K562 (cell line): ENCODE results near the gene CDC42BPB. TPM values are rescaled to one million over a fixed set of nuclear protein-coding genes. Genes with fewer than 3 reads are reported as not detected.

ENCODE experiments used
- ATAC-seq: fragments of 200-7000 bp; cut with Tn5 transposase; 3 replicates; pipeline ENCODE4 v1.9.1; 2020; ENCODE audit warnings: moderate library complexity
- BruUV-seq: library from RNA; stranded (reverse); fragments of 400-500 nt; replicated peaks from 2 replicates; lab custom pipeline; 2021; lab: Mats Ljungman, UMichigan
- CTCF ChIA-PET: fragments of 300-600 bp; formaldehyde crosslinking; extraction: SDS; loops from one replicate; lab custom pipeline; 2021; ENCODE audit warnings: low intra/inter-chr PET ratio; lab: Yijun Ruan, JAX
- POLR2A ChIA-PET: fragments of 300-600, 350-650 bp; sonication (Branson Sonifier 250); formaldehyde crosslinking; extraction: SDS; loops from one replicate; lab custom pipeline; 2021; ENCODE audit warnings: antibody characterized with exemption, inconsistent platforms; lab: Yijun Ruan, JAX
- DNase-seq, 4 experiments: peaks; one replicate each; pipeline versions ENCODE4 v3.0.0 to v3.0.0-alpha.2; 2011 to 2018; ENCODE audit warnings: low spot score in 3 of 4, mixed read lengths in 3 of 4; ENCODE audit errors: extremely low read depth in 1 of 4
- FAIRE-seq: peaks from 2 replicates; lab custom pipeline; 2011; peaks lifted over from hg19 to GRCh38; lab: Jason Lieb, UNC
- H2AFZ ChIP-seq: 2 replicates; pipeline ENCODE4 v1.6.0; 2011; ENCODE audit warnings: low read depth, low read length, control low read depth, inconsistent platforms
- H3K27ac ChIP-seq: fragments of 200-600 bp; 3 replicates; pipeline ENCODE4 v1.8.0; 2011; ENCODE audit warnings: low read depth, mild to moderate bottlenecking, control low read depth, inconsistent platforms, low read length, moderate library complexity, mixed read lengths; ENCODE audit errors: extremely low read depth
- H3K27me3 ChIP-seq, 2 experiments: fragments of 300-600 bp in 1 of 2; 2 replicates in 1 of 2; 3 replicates in 1 of 2; pipeline versions ENCODE4 v1.6.0 to v1.8.0; 2011; ENCODE audit warnings: inconsistent platforms in 2 of 2, low read length in 2 of 2, mild to moderate bottlenecking in 1 of 2, mixed read lengths in 1 of 2, moderate library complexity in 1 of 2; ENCODE audit not compliant: control insufficient read depth in 2 of 2, insufficient read depth in 2 of 2
- H3K36me3 ChIP-seq: fragments of 300-600 bp; 3 replicates; pipeline ENCODE4 v1.8.0; 2011; ENCODE audit warnings: mild to moderate bottlenecking, low read length, inconsistent platforms; ENCODE audit not compliant: control insufficient read depth, insufficient read depth
- H3K4me1 ChIP-seq, 2 experiments: fragments of 200-600 bp in 1 of 2; replicated peaks in 1 of 2; 2 replicates in 1 of 2; 3 replicates in 1 of 2; pipeline versions ENCODE4 v1.5.1 to v1.8.0; 2011; ENCODE audit warnings: inconsistent platforms in 2 of 2, low read length in 2 of 2, mild to moderate bottlenecking in 1 of 2, mixed read lengths in 1 of 2, moderate library complexity in 1 of 2; ENCODE audit not compliant: control insufficient read depth in 2 of 2, insufficient read depth in 2 of 2
- H3K4me2 ChIP-seq: 2 replicates; pipeline ENCODE4 v1.6.1; 2011; ENCODE audit warnings: low read length, control low read depth, inconsistent platforms, mixed read lengths; ENCODE audit not compliant: insufficient read depth
- H3K4me3 ChIP-seq: fragments of 200-600 bp; sonication (generic), shearing (Covaris generic); 2 replicates; pipeline ENCODE4 v1.5.1; 2016; ENCODE audit warnings: control low read depth, inconsistent platforms
- H3K79me2 ChIP-seq: fragments of 200-600 bp; 3 replicates; pipeline ENCODE4 v1.8.0; 2011; ENCODE audit warnings: low read length, inconsistent platforms; ENCODE audit not compliant: control insufficient read depth, insufficient read depth
- H3K9ac ChIP-seq, 2 experiments: 2 replicates each; pipeline versions ENCODE4 v1.6.0 to v1.6.1; 2011; ENCODE audit warnings: low read depth in 2 of 2, low read length in 2 of 2, control low read depth in 1 of 2, inconsistent platforms in 1 of 2, mild to moderate bottlenecking in 1 of 2, mixed read lengths in 1 of 2; ENCODE audit not compliant: insufficient read depth in 1 of 2
- H3K9me1 ChIP-seq: one replicate; pipeline ENCODE4 v1.6.0; 2011; ENCODE audit warnings: inconsistent platforms, mild to moderate bottlenecking, low read length, moderate library complexity; ENCODE audit not compliant: control insufficient read depth, insufficient read depth
- H3K9me3 ChIP-seq: replicated peaks from 2 replicates; pipeline ENCODE4 v1.5.1; 2011; ENCODE audit warnings: low read depth, low read length, inconsistent platforms; ENCODE audit not compliant: control insufficient read depth, insufficient read depth
- H4K20me1 ChIP-seq: replicated peaks from 2 replicates; pipeline ENCODE4 v1.6.1; 2011; ENCODE audit warnings: low read length, inconsistent platforms, mixed read lengths; ENCODE audit not compliant: control insufficient read depth, insufficient read depth
- ELK1 ChIP-seq: sonication (generic); formaldehyde crosslinking; IDR thresholded peaks from 2 replicates; pipeline ENCODE4 v1.8.1; 2022; ENCODE audit warnings: missing genetic modification reagents
- HDAC1 ChIP-seq, 2 experiments: fragments of 450-650 bp; IDR thresholded peaks; 2 replicates each; pipeline ENCODE4 v1.6.1; 2016 to 2017; ENCODE audit warnings: inconsistent platforms in 1 of 2, mild to moderate bottlenecking in 1 of 2, moderate library complexity in 1 of 2
- ZFP36 ChIP-seq: fragments of 150-350 bp; IDR thresholded peaks from 2 replicates; pipeline ENCODE4 v1.6.1; 2018; ENCODE audit warnings: low read length, low read depth; ENCODE audit not compliant: partially characterized antibody
- WGBS: fragments of 100-300 bp; shearing (Covaris generic); methylation state at CpG from one replicate; pipeline ENCODE4 v1.1.6; 2016; ENCODE audit warnings: low coverage, mixed read lengths; ENCODE audit not compliant: insufficient coverage; ENCODE audit errors: missing lambda C conversion rate; 5-methylcytosine and 5-hydroxymethylcytosine counted together
- in situ Hi-C: fragments of 300-500 bp; cut with MboI; formaldehyde crosslinking; loops from 4 replicates; pipeline ENCODE4 v1.15.0; 2018; ENCODE audit warnings: inconsistent platforms, mixed read lengths
- intact Hi-C: fragments of 100-400 bp; cut with micrococcal nuclease; formaldehyde crosslinking; loops from 2 replicates; pipeline ENCODE4 v1.14.2; 2022
- polyA plus RNA-seq, 8 experiments: library from polyadenylated mRNA; depleted of rRNA in 4 of 8; stranded (reverse) in 5 of 8; unstranded in 3 of 8; fragments of >200 nt; fragmentation: Nextera tagmentation in 2 of 8; fragmentation: Illumina TruSeq in 1 of 8; extraction: Ambion mirVana in 2 of 8; extraction: Trizol in 1 of 8; gene quantifications; 2 replicates each; pipeline versions ENCODE4 v1.2.1 to v1.2.3, GENCODE V29; 2011 to 2014; ENCODE audit warnings: inconsistent platforms in 1 of 8, missing spikeins in 1 of 8
- total RNA-seq, 7 experiments: library from RNA; depleted of rRNA in 6 of 7; stranded (reverse); fragments of >200 nt in 6 of 7; fragmentation: Illumina TruSeq in 2 of 7; extraction: Trizol in 2 of 7; gene quantifications; 2 replicates each; pipeline versions ENCODE4 v1.2.1 to v1.2.3, GENCODE V29; 2011 to 2021; ENCODE audit warnings: low replicate concordance in 1 of 7

The CDC42BPB gene
- total and polyA plus RNA-seq, 9 of the 15 experiments (the other 6 are each of a cell fraction or from before 2014, with no cell fraction given) = 0.07 to 24.3 (median 12.6) TPM

GRCh38 chr14:102923201-102923924 is 134.0 kb downstream of the CDC42BPB start:
- Histone ChIP-seq H3K27ac (no peak overlapping the region), H3K36me3 (no peaks in the 10 kb centered on the region), H3K4me3 (peak overlapping the region; percentile 10; the same call in 1 of the 2 replicates), H3K79me2 (no peaks in the 10 kb centered on the region), H2AFZ (peak overlapping the region; percentile 78), H3K9ac (peak overlapping the region in 1 of 2 experiments; percentile 82; a peak in 3 of 4 replicates), H3K4me1 (peaks cover 0 to 35% of the 10 kb centered on the region in 2 experiments; a peak in 3 of 5 replicates), H3K27me3 (peaks cover 0 to 10% of the 10 kb centered on the region in 2 experiments; a peak in 1 of 5 replicates), H3K9me3 (no peaks in the 10 kb centered on the region), H3K4me2 (peak overlapping the region; percentile 52; the same call in 1 of the 2 replicates), H3K9me1 (no peaks in the 10 kb centered on the region), H4K20me1 (no peaks in the 10 kb centered on the region)
- ATAC-seq (no peak), FAIRE-seq (no peak), DNase-seq (no peak)
- no TSS peak for BruUV-seq
- ChIA-PET CTCF (no interaction called here), POLR2A (interaction anchor here (0.7 kb wide), 1 partner anchor 46 kb away, joined by 3 read pairs; no protein-coding TSS in a partner anchor)
- TF ChIP-seq ZFP36 = peak; percentile 30
- TF ChIP-seq HDAC1 (IDR thresholded peaks at IDR 0.05) = no peak
- TF ChIP-seq ELK1 (CRISPR knock-in tag) = no peak
- in situ Hi-C loops = loop anchor here (25.0 kb wide), 1 partner anchor 411 kb away; the partner anchor contains the start of gene ANKRD9
- 70% methylated on average over 20 of the region's 53 CpGs for WGBS
- intact Hi-C loops = no loop called here
